ENCODE results near the gene PPP4R4.

DNA sequence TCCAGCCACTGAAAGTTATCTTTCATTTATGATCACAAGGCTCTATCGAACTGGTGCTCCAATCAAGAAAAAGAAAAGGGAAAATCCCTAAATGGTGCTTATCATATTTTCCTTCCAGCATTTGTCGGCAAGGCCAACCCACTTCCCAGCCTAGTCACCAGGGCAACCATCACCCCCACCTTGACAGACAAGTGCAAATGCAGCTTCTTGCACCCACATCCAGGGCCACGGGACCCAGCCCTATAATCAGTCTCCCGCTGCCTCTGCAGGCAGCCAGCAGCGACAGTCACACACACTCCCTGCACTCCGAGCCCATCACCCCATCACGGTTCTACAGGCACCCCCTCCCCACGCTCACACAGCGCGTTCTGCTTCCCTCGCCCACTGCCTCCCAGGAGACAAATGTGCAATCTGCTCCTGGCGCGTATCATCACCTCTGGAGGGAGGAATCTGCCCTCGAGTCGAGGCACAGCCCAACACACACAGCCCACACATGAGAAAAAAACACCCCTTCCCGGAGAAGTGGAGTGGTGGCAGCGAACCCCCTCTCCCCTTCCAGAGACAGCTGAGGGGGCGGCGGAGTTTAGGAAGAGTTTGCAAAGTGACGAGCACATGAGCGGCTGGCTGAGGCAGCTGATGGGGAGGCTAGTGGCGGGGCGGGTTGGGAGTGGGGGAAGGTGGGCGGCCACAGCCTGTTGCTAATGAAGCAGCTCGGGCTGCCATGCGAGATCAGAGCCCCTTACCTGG is 9.3 kb upstream of the PPP4R4 start:
- no peak for TF ChIP-seq POLR2A (IDR thresholded peaks at IDR 0.05)
- TF ChIP-seq, protein P1, sequence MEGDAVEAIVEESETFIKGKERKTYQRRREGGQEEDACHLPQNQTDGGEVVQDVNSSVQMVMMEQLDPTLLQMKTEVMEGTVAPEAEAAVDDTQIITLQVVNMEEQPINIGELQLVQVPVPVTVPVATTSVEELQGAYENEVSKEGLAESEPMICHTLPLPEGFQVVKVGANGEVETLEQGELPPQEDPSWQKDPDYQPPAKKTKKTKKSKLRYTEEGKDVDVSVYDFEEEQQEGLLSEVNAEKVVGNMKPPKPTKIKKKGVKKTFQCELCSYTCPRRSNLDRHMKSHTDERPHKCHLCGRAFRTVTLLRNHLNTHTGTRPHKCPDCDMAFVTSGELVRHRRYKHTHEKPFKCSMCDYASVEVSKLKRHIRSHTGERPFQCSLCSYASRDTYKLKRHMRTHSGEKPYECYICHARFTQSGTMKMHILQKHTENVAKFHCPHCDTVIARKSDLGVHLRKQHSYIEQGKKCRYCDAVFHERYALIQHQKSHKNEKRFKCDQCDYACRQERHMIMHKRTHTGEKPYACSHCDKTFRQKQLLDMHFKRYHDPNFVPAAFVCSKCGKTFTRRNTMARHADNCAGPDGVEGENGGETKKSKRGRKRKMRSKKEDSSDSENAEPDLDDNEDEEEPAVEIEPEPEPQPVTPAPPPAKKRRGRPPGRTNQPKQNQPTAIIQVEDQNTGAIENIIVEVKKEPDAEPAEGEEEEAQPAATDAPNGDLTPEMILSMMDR (IDR thresholded peaks at IDR 0.05): no peak

All from testis (tissue), 2 donors.